ENCODE data around the gene ZBTB9.

Gene ZBTB9

DNA sequence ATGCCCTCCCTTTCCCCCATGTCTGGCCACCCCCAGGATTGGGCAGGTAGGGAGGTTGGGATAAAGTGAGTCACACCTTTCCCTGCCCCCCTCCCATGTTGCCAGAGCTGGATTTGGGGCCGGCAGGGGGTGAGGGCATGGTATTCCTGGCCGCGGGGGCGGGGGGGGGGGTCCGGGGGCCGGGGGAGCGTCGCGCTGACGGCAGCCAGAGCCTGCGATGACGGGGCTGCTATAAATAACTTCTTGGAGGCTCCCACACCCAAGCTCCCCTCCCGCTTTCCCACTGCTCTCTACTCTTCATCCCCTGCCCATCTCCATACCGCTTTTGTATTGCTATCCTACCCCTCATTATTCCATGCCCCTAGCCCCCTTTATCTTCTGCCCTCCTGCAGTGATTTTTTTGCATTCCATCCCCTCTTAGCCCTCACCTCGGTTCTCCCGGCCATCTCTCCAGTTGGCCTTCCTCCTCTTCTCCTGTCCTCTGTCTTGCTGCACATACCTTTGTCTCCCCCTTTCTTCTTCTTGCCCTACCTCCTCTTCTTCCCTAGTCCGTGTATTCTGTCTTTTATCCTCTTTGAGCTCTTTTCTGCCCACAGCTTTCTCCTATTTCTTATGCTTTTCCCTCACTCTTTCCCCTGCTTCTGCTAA is 20.7 kb upstream of the ZBTB9 start:
- DNase-seq: no peak

DNA sequence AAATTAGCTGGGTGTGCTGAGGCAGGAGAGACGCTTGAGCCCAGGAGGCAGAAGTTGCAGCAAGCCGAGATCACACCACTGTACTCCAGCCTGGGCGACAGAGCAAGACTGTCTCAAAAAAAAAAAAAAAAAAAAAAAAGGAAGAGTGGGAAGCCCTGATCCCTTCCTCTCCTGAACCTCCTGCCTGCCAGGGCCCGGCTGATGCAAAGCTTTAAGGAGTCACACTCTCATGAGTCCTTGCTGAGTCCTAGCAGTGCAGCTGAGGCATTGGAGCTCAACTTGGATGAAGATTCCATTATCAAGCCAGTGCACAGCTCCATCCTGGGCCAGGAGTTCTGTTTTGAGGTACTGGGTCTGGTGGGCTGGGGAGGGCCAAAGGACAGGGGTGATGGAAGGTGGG is 19.4 kb upstream of the ZBTB9 start:
- DNase-seq: peak; percentile 47 to 82

DNA sequence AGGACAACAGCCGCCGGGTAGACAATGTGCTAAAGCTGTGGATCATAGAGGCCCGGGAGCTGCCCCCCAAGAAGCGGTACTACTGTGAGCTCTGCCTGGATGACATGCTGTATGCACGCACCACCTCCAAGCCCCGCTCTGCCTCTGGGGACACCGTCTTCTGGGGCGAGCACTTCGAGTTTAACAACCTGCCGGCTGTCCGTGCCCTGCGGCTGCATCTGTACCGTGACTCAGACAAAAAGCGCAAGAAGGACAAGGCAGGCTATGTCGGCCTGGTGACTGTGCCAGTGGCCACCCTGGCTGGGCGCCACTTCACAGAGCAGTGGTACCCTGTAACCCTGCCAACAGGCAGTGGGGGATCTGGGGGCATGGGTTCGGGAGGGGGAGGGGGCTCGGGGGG is 16.7 kb upstream of the ZBTB9 start:
- DNase-seq: no peak

DNA sequence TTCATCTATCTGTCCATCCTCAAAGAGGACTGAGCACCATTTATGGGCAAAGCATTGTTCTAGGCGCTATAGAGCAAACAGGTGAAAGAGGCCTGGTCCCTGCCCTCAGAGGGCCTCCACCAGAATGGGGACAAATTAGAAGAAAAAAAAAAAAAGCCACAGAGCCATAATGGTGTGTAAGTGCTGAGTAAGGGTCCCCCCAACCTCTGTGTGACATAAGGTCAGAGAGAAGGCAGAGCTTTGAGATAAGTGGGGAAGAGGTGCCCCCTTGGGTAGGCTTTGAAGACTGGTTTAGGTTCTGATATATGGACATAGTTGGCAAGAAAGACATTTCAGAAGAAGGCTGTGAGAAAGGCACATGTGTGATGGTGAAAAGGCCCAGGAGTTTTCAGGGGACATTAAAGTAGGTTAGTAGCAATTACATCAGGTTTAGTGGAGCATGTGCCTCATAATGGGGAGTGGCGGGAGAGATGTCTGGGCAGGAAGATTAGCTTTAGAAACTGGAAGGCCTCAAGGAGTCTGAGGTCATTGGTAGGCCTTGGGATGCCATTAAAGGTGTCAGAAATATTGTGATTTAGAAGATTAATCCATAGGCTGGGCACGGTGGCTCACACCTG is 15.3 kb upstream of the ZBTB9 start:
- DNase-seq: no peak

DNA sequence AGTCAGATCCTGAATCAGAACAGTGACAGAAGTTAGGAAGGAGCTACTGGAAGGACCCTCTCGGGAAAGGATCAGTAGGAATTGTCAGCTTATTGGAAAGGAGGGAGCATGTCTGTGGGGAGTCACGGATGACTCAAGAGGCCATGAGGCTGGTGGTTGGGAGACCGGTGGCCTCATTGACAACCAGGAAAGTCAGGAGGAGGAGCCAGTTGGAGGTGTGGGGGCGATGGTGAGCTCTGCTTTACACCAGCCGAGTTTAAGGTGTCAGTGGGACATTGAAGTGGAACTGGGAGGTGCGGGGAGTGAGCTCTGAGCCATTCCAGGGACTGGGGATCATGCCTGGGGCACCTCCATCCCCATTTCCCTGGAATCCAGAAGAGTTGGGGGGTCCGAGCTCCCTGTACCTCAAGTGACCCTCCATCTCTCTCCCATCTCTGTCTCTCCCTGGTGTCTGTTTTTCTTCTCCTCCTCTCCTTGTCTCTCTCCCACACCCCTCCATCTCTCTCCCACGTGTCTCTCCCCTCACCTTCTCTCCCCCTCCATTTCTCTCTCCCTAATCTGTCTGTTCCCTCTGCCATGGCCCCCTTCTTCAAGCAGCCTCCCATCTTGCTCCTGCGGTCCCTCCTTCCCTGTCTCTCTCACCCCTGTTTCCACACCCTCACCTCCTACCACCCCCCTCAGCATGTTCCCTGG is 14.3 kb upstream of the ZBTB9 start:
- no peak for DNase-seq

DNA sequence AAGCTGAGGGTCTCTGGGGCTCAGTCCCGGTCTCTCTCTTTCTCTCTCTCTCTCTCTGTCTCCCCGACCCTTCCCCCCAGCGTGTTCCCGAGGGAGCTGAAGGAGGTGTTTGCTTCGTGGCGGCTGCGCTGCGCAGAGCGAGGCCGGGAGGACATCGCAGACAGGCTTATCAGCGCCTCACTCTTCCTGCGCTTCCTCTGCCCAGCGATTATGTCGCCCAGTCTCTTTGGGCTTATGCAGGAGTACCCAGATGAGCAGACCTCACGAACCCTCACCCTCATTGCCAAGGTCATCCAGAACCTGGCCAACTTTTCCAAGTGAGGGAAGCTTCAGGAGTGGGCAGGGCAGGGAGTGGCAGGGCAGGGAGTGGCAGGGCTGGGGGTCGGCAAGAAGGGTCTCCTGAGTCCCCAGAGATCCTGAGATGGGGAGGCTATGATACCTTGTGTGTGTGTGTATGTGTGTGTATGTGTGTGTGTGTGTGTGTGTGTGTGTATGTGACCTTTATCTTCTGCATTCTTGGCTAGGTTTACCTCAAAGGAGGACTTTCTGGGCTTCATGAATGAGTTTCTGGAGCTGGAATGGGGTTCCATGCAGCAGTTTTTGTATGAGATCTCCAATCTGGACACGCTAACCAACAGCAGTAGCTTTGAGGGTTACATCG is 13.6 kb upstream of the ZBTB9 start:
- DNase-seq: no peak

DNA sequence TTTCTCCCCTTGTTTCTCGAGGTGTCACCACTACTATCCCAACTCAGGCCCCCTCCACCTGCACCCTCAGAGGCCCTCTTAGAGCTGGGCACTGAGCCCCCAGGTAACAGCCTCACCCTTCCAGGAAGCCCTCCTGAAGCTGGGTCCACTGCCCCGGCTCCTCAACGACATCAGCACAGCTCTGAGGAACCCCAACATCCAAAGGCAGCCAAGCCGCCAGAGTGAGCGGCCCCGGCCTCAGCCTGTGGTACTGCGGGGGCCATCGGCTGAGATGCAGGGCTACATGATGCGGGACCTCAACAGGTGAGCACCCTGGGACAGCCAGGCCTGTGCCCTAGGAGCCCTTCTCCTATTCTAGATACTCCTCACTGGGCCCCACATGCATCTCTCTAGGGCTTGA is 12.9 kb upstream of the ZBTB9 start:
- DNase-seq: no peak

DNA sequence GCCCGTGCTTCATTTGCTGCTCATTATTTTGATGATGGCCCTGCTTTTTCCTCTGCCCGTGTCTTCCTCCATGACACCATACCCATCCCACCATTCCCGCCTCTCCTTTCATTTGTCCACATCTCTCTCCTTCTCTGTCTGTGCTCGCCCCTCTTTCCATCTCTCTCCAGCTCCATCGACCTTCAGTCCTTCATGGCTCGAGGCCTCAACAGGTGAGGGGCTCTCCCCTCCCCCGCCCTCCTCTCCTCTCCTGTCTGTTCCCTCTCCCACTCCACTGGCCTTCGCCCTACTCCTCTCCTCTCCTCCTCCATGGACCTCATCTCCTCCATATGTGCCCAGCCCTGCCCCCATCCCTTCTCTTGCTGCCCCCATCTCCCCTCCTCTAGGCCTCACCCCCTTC is 12.1 kb upstream of the ZBTB9 start:
- DNase-seq: no peak

DNA sequence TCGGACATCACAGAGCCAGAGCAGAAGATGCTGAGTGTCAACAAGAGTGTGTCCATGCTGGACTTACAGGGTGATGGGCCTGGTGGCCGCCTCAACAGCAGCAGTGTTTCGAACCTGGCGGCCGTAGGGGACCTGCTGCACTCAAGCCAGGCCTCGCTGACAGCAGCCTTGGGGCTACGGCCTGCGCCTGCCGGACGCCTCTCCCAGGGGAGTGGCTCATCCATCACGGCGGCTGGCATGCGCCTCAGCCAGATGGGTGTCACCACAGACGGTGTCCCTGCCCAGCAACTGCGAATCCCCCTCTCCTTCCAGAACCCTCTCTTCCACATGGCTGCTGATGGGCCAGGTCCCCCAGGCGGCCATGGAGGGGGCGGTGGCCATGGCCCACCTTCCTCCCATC is 11.4 kb upstream of the ZBTB9 start:
- DNase-seq: no peak

DNA sequence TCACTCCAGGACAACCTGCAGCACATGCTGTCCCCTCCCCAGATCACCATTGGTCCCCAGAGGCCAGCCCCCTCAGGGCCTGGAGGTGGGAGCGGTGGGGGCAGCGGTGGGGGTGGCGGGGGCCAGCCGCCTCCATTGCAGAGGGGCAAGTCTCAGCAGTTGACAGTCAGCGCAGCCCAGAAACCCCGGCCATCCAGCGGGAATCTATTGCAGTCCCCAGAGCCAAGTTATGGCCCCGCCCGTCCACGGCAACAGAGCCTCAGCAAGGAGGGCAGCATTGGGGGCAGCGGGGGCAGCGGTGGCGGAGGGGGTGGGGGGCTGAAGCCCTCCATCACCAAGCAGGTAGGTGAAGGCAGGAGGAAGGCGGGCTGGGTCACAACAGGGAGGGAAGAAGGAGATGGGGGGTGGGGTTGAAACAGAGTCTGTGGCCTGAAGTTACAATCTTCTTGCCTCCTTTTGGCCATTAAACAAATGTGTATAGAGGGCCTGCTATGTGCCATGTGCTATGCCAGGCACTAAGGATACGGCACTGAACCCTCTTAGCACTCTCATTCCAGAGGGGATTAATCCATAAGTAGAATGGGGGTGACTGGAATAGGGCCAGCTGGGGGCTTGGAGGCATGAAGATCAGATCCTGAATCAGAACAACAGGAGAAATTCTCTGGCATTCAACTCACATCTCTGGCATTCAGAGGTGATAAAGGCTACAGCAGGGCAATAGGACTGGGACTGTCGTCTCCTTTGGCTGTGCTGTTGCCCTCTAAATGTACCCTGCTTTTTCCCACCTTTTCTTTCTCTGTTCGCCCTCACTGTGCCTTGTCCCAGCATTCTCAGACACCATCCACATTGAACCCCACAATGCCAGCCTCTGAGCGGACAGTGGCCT is 10.5 kb upstream of the ZBTB9 start:
- no peak for DNase-seq

DNA sequence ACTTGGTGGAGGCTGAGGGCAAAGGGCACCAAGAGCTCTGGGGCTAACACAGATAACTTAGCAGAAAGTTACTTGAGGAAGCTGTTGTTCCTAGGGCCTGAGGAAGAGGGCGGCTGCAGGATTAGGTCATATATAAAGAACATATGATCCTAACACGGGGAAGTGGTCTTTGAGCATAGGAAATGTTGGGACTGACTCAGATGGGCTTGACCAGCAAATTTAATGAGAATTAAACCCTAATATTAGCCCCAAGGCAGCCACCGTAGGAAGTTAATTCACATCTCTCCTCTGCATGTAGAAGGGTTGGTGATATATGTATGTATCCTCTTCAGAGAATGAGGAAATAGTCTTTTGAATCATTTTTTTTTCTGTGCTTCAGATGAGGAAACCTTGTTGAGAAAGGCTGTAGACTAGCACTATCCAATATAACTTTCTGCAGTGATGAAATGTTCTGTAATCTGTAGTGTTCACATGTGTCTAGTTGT is 9.2 kb upstream of the ZBTB9 start:
- DNase-seq: peak; percentile 84 to 92

DNA sequence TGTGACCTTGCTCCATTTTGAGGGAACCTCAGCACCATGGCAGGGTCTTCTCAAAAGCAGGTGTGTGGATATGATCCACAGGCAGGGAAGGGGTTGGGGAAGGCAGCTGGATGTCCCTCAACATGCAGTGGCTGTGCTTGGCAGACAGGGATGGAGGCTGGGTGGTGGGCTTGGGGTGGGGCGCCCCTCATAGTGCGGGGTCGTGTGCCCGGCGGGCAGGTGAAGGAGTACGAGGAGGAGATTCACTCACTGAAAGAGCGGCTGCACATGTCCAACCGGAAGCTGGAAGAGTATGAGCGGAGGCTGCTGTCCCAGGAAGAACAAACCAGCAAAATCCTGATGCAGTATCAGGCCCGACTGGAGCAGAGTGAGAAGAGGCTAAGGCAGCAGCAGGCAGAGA is 8.0 kb upstream of the ZBTB9 start:
- DNase-seq: no peak

DNA sequence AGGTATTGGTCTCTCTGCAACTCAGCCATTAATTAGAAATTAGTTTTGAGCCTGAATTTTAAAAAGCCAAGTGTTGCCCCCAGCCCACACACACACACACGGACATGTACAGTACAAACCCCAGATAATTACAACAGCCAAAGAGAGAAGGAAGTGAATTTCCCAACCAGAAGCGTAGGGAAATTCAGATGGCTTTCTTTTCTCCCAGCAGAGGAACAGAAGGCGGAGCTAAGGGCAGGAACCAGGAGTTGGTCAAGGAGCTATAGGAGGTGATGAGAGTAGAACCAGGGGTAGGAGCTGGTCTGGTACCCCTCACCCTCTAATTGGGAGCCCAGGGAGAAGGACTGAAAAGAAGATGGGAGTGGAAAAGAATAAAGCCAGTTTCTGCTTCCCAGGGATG is 3.9 kb upstream of the ZBTB9 start:
- DNase-seq: peak; percentile 85 to 87

DNA sequence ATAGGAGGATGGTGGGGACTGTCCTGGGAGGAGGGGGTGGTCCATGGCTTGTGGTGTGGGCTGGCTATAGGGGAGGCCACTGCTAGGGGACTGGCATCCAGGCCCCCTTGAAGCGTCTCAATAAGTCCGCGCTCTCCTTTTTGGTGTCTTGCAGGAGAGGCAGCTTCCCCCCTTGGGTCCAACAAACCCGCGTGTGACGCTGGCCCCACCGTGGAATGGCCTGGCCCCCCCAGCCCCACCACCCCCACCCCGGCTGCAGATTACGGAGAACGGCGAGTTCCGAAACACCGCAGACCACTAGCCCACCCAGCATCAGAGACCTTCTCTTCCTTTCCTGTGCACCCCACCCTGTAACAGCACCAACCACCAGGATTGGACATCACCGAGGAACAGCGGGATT is 2.8 kb upstream of the ZBTB9 start:
- DNase-seq: no peak

DNA sequence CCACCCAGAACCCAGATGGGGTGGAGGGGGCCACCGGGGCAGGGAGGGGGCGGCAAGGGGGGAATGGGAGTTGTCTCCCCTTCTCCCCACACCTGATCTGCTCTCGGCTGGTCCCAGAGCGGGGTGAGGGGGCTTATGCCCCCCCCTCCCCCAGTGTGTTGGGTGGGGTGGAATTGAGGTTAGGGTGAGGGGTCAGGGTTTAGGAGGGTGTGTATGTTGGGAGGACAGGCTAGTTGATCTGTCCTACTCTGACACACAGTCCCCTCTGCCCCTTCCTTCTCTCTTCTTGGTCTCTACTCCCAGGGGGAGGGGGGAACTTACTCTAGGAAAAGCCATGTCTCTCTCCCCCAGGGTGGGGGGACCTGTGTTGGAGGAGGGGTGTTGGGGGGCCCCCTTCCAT is 1.9 kb upstream of the ZBTB9 start:
- DNase-seq: no peak

DNA sequence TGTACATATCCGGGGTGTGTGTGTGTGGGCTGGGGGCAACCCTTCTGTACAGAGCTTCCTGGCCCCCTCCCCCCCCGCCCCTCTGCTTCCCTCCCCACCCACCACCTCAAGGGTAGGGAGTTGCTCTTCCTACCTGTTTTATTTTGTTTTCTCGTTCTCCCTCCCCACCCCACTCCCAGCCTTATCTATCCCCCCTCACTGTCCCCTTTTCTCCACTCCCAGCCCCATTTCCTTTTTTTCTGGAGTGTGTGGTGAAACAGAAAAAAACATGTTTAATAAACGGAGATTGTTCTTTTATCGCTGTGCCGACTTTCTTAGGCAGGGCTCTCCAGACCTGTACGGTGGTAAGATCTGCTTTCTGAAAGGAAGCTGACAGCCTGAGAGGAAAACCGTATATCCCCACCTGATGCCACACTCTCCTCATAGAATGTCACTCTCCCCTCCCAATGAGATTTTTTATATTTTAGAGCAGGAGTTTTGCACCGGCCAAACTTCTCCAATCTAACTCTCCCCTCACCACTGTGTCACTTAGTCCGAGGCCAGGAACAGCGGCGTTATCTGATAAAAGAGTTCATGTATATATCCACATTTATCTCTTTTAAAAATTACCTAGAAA is 875 bp upstream of the ZBTB9 start:
- peak in 1 of 2 donors; percentile 20 for DNase-seq

DNA sequence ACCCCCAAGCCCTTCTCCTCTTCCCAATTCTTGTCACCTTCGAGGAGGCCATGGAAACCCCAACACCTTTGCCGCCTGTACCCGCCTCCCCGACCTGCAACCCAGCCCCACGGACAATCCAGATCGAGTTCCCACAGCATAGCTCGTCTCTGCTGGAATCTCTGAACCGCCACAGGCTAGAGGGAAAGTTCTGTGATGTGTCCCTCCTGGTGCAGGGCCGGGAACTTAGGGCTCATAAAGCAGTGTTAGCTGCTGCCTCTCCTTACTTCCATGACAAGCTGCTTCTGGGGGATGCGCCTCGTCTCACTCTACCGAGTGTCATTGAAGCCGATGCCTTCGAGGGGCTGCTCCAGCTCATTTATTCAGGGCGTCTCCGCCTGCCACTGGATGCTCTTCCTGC is 675 bp downstream of the ZBTB9 start:
- DNase-seq: no peak

DNA sequence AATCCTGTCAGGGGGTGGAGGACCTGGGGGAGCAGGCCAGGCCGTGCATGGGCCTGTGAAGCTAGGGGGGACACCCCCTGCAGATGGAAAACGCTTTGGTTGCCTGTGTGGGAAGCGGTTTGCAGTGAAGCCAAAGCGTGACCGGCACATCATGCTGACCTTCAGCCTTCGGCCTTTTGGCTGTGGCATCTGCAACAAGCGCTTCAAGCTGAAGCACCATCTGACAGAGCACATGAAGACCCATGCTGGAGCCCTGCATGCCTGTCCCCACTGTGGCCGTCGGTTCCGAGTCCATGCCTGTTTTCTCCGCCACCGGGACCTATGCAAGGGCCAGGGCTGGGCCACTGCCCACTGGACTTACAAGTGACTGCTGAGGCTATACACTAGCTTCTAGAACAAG is 1.8 kb downstream of the ZBTB9 start:
- no peak for DNase-seq

DNA sequence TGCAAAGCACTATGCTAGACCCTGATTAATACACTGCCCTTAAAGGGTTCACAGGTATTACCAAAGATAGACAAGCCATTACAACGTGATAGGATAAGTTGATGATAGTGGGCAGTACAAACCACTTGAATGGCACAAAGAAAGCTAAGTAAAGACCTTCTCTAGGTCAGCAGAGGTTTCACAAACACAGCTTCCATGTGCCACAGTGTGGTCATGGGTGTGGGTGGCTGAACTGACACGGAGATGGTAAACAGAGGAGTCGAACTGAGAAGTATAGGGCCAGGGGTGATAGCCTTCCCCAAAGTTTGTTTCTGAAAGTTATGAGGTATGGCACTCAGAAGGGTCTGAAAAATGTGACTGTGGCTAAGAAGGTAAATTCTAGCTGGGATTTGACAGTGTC is 4.3 kb downstream of the ZBTB9 start:
- DNase-seq: peak; percentile 36 to 74

DNA sequence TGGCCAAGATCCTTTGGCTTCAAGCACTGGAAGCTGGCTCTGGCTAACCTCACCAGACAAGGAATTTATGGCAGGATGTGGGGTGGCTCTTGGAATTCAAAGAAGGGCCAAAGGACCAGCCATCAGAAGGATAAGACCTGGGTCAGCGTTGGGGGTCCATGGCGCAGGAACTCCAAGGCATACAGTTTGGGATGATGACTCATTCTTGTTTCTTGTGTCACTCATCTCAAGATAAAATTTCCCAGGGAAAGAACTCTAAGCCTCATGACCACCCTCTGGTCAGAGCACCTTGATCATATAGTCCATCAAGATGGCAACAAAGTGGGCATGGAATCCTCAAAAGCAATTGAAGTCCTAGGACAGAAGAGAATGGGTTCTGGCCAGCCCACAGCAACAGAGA is 4.8 kb downstream of the ZBTB9 start:
- DNase-seq: no peak

DNA sequence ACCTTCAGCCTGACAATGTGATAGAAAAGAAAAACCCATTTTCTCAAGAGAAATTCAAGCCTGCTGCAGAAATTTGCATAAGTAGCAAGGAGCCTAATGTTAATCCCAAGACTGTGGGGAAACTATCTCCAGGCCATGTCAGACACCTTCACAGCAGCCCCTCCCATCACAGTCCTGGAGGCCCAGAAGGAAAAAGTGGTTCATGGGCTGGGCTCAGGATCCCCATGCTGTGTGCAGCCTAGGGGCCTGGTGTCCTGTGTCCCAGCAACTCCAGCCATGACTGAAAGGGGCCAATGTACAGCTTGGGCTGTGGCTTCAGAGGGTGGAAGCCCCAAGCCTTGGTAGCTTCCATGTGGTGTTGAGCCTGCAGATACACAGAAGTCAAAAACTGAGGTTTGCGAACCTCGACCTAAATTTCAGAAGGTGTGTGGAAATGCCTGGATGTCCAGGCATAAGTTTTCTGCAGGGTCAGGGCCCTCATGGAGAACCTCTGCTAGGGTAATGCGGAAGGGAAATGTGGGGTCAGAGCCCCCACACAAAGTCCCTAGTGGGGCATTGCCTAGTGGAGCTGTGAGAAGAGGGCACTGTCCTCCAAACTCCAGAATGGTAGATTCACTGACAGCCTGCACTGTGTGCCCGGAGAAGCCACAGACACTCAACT is 11.8 kb downstream of the ZBTB9 start:
- no peak for DNase-seq

DNA sequence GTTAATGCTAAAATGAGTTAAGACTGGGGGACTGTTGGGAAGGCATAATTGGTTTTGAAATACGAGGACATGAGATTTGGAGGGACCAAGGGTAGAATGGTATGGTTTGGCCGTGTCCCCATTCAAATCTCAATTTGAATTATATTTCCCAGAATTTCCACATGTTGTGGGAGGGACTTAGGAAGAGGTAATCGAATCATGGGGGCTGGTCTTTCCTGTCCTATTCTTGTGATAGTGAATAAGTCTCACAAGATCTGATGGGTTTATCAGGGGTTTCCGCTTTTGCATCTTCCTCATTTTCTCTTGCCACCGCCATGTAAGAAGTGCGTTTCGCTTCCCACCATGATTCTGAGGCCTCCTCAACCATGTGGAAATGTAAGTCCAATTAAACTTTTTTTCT is 12.7 kb downstream of the ZBTB9 start:
- DNase-seq: peak; percentile 43 to 75
